CD14-positive monocyte (primary cell): Measurements from ENCODE around the gene TRPC6. TPM values are rescaled to one million over a fixed set of nuclear protein-coding genes. Genes with fewer than 3 reads are reported as not detected.

Experiments
- DNase-seq, 3 donors: peaks; one replicate each; pipeline ENCODE4 v3.0.0-alpha.2; 2011 to 2022
- H2AFZ ChIP-seq: 2 replicates; pipeline ENCODE4 v1.6.0; 2012; ENCODE audit warnings: mild to moderate bottlenecking, low read depth, low read length, inconsistent platforms; ENCODE audit not compliant: insufficient read depth, poor library complexity, severe bottlenecking
- H3K27ac ChIP-seq, 2 donors: 1 replicate in 1 of 2; 2 replicates in 1 of 2; pipeline ENCODE4 v1.5.1; 2012 to 2013; ENCODE audit warnings: low read length in 2 of 2, control low read depth in 1 of 2, inconsistent platforms in 1 of 2, low read depth in 1 of 2, mild to moderate bottlenecking in 1 of 2
- H3K27me3 ChIP-seq, 2 donors: one replicate each; pipeline versions ENCODE4 v1.6.0 to v1.6.1; 2011 to 2013; ENCODE audit warnings: low read length in 2 of 2; ENCODE audit not compliant: control insufficient read depth in 2 of 2, insufficient read depth in 2 of 2
- H3K36me3 ChIP-seq, 2 donors: replicated peaks in 1 of 2; 1 replicate in 1 of 2; 2 replicates in 1 of 2; pipeline versions ENCODE4 v1.5.1 to v1.6.1; 2012 to 2013; ENCODE audit warnings: low read length in 2 of 2, control low read depth in 1 of 2, inconsistent platforms in 1 of 2, mild to moderate bottlenecking in 1 of 2; ENCODE audit not compliant: insufficient read depth in 2 of 2, control insufficient read depth in 1 of 2
- H3K4me1 ChIP-seq, 2 donors: 1 replicate in 1 of 2; 2 replicates in 1 of 2; pipeline versions ENCODE4 v1.5.1 to v1.6.1; 2012 to 2013; ENCODE audit warnings: low read length in 2 of 2, control low read depth in 1 of 2, inconsistent platforms in 1 of 2, mild to moderate bottlenecking in 1 of 2, moderate library complexity in 1 of 2; ENCODE audit not compliant: insufficient read depth in 2 of 2, control insufficient read depth in 1 of 2
- H3K4me2 ChIP-seq: replicated peaks from 2 replicates; pipeline ENCODE3; 2012; ENCODE audit warnings: low read length, moderate library complexity, mild to moderate bottlenecking; ENCODE audit not compliant: poor library complexity, severe bottlenecking; ENCODE audit errors: extremely low read depth
- H3K4me3 ChIP-seq, 3 experiments: fragments of 200-600 bp in 1 of 3; sonication (generic) in 1 of 3; replicated peaks in 1 of 3; 1 replicate in 2 of 3; 2 replicates in 1 of 3; pipeline ENCODE4 v1.5.1; 2011 to 2013; ENCODE audit warnings: low read length in 3 of 3, mild to moderate bottlenecking in 3 of 3, control low read depth in 2 of 3, low read depth in 2 of 3, inconsistent platforms in 1 of 3, moderate library complexity in 1 of 3
- H3K79me2 ChIP-seq: 2 replicates; pipeline ENCODE4 v1.6.0; 2012; ENCODE audit warnings: mild to moderate bottlenecking, control low read depth, inconsistent platforms, low read length, moderate library complexity; ENCODE audit not compliant: insufficient read depth
- H3K9ac ChIP-seq: 2 replicates; pipeline ENCODE4 v1.6.0; 2017; ENCODE audit warnings: low read length, mild to moderate bottlenecking; ENCODE audit not compliant: insufficient read depth, poor library complexity, severe bottlenecking
- H3K9me3 ChIP-seq, 2 donors: replicated peaks in 1 of 2; 1 replicate in 1 of 2; 2 replicates in 1 of 2; pipeline versions ENCODE4 v1.5.1 to v1.6.1; 2012 to 2013; ENCODE audit warnings: low read length in 2 of 2, control low read depth in 1 of 2; ENCODE audit not compliant: control insufficient read depth in 1 of 2, insufficient read depth in 1 of 2
- H4K20me1 ChIP-seq: 2 replicates; pipeline ENCODE4 v1.6.0; 2012; ENCODE audit warnings: mild to moderate bottlenecking, low read length, control low read depth, moderate library complexity; ENCODE audit not compliant: insufficient read depth
- H3K27ac Mint-ChIP-seq, 7 donors: one replicate each; pipeline ENCODE4 v1.8.0; 2020; ENCODE audit warnings: mild to moderate bottlenecking in 7 of 7, mixed read lengths in 7 of 7, moderate library complexity in 6 of 7, inconsistent platforms in 2 of 7
- H3K27me3 Mint-ChIP-seq, 3 donors: one replicate each; pipeline ENCODE4 v1.8.0; 2021 to 2022; ENCODE audit warnings: low read depth in 3 of 3, mild to moderate bottlenecking in 3 of 3, mixed read lengths in 3 of 3, moderate library complexity in 3 of 3, inconsistent platforms in 1 of 3
- H3K36me3 Mint-ChIP-seq, 2 donors: one replicate each; pipeline ENCODE4 v1.8.0; 2020; ENCODE audit warnings: mixed read lengths in 2 of 2, inconsistent platforms in 1 of 2, mild to moderate bottlenecking in 1 of 2
- H3K4me1 Mint-ChIP-seq: one replicate; pipeline ENCODE4 v1.8.0; 2020; ENCODE audit warnings: mild to moderate bottlenecking, mixed read lengths
- H3K4me3 Mint-ChIP-seq, 2 donors: one replicate each; pipeline ENCODE4 v1.8.0; 2020; ENCODE audit warnings: mild to moderate bottlenecking in 2 of 2, mixed read lengths in 2 of 2, moderate library complexity in 1 of 2
- H3K9me3 Mint-ChIP-seq, 7 donors: one replicate each; pipeline ENCODE4 v1.8.0; 2020 to 2022; ENCODE audit warnings: mixed read lengths in 7 of 7, mild to moderate bottlenecking in 6 of 7, moderate library complexity in 6 of 7, inconsistent platforms in 2 of 7
- CTCF ChIP-seq: fragments of 200-600 bp; IDR thresholded peaks from one replicate; pipeline ENCODE4 v1.8.0; 2022; ENCODE audit warnings: antibody characterized with exemption, mild to moderate bottlenecking
- WGBS: methylation state at CpG from one replicate; pipeline ENCODE4 v1.1.5; 2013; ENCODE audit warnings: missing lambda C conversion rate; ENCODE audit not compliant: insufficient coverage; 5-methylcytosine and 5-hydroxymethylcytosine counted together
- intact Hi-C, 2 donors: fragments of 100-400 bp; cut with micrococcal nuclease; formaldehyde crosslinking; loops; one replicate each; pipeline versions ENCODE4 v1.15.0 to v1.15.1; 2023
- polyA plus RNA-seq, 3 donors: library from polyadenylated mRNA; depleted of rRNA in 1 of 3; unstranded in 2 of 3; stranded (reverse) in 1 of 3; fragments of 300-500 nt in 2 of 3; fragments of >200 nt in 1 of 3; fragmentation: Illumina TruSeq in 2 of 3; gene quantifications; 1 replicate in 2 of 3; 2 replicates in 1 of 3; pipeline ENCODE4 v1.2.3, GENCODE V29; 2012 to 2021

TRPC6 gene
- polyA plus RNA-seq, 3 donors, result 0.01 TPM; not detected in 2

GRCh38 chr11:101459020-101459419 lies 124.8 kb downstream of the TRPC6 start:
- no peaks in the 10 kb centered on the region for H3K4me1 ChIP-seq
- no peak overlapping the region for H3K4me3 Mint-ChIP-seq
- no peak for DNase-seq
- WGBS, result no CpG with 5 or more reads among the region's 5 CpGs
- peaks cover 0 to 4% (median 0%) of the 10 kb centered on the region in 7 donors for H3K9me3 Mint-ChIP-seq
- no peaks in the 10 kb centered on the region for H3K79me2 ChIP-seq
- peaks cover 0 to under 1% (median 0%) of the 10 kb centered on the region in 3 donors for H3K27me3 Mint-ChIP-seq
- no peaks in the 10 kb centered on the region for H3K9me3 ChIP-seq
- no peak for TF ChIP-seq CTCF
- H3K27ac ChIP-seq, result no peak overlapping the region
- no peaks in the 10 kb centered on the region for H3K27me3 ChIP-seq
- no peaks in the 10 kb centered on the region for H3K4me1 Mint-ChIP-seq
- H3K36me3 ChIP-seq, result no peaks in the 10 kb centered on the region
- H3K4me2 ChIP-seq, result no peak overlapping the region
- no peaks in the 10 kb centered on the region for H3K36me3 Mint-ChIP-seq
- intact Hi-C loops, result loop anchor here in 1 of 2 donors (10.0 kb wide), 1 partner anchor 556 kb away; no protein-coding TSS in a partner anchor
- no peak overlapping the region for H3K9ac ChIP-seq
- no peak overlapping the region for H2AFZ ChIP-seq
- H3K4me3 ChIP-seq, result no peak overlapping the region
- no peaks in the 10 kb centered on the region for H4K20me1 ChIP-seq
- H3K27ac Mint-ChIP-seq, result no peak overlapping the region

GRCh38 chr11:101458161-101458560 lies 125.6 kb downstream of the TRPC6 start:
- H3K27me3 Mint-ChIP-seq, result peaks cover 0 to 1% (median 0%) of the 10 kb centered on the region in 3 donors
- no peaks in the 10 kb centered on the region for H3K4me1 Mint-ChIP-seq
- H3K36me3 Mint-ChIP-seq, result no peaks in the 10 kb centered on the region
- no peaks in the 10 kb centered on the region for H3K9me3 ChIP-seq
- no CpG with 5 or more reads among the region's 3 CpGs for WGBS
- no peaks in the 10 kb centered on the region for H3K79me2 ChIP-seq
- no peak for DNase-seq
- H3K4me3 Mint-ChIP-seq, result no peak overlapping the region
- H3K36me3 ChIP-seq, result no peaks in the 10 kb centered on the region
- H2AFZ ChIP-seq, result no peak overlapping the region
- H3K4me2 ChIP-seq, result no peak overlapping the region
- no peak overlapping the region for H3K27ac ChIP-seq
- no peak overlapping the region for H3K27ac Mint-ChIP-seq
- no peak for TF ChIP-seq CTCF
- no peak overlapping the region for H3K4me3 ChIP-seq
- H3K4me1 ChIP-seq, result no peaks in the 10 kb centered on the region
- H4K20me1 ChIP-seq, result no peaks in the 10 kb centered on the region
- H3K9ac ChIP-seq, result no peak overlapping the region
- no peaks in the 10 kb centered on the region for H3K9me3 Mint-ChIP-seq
- H3K27me3 ChIP-seq, result no peaks in the 10 kb centered on the region
- intact Hi-C loops, result loop anchor here in 1 of 2 donors (10.0 kb wide), 1 partner anchor 557 kb away; no protein-coding TSS in a partner anchor
